ENCODE results near the gene PRSS12. TPM values are rescaled to one million over a fixed set of nuclear protein-coding genes. Genes with fewer than 3 reads are reported as not detected.

Gene PRSS12
- total RNA-seq, 6 experiments from 2014 or later: 56.6 to 88.0 (median 79.9) TPM

GRCh38 chr4:118278473-118279274 is 74.1 kb downstream of the PRSS12 start:
- H3K27ac Mint-ChIP-seq: peak overlapping the region; percentile 95
- H3K27me3 Mint-ChIP-seq (ENCODE audit: insufficient read depth): peaks cover 19% of the 10 kb centered on the region
- peaks cover 12% of the 10 kb centered on the region for H3K9me3 Mint-ChIP-seq
- DNase-seq: peak; percentile 89
- H3K4me3 Mint-ChIP-seq: peak overlapping the region; percentile 87
- TF ChIP-seq CTCF (IDR thresholded peaks at IDR 0.05): no peak
- peaks cover 37% of the 10 kb centered on the region for H3K36me3 Mint-ChIP-seq (ENCODE audit: low read depth)
- H3K4me1 Mint-ChIP-seq (ENCODE audit: low read depth): peaks cover 54% of the 10 kb centered on the region

GRCh38 chr4:118277243-118277642 is 75.6 kb downstream of the PRSS12 start:
- no peak for DNase-seq
- peaks cover 40% of the 10 kb centered on the region for H3K4me1 Mint-ChIP-seq (ENCODE audit: low read depth)
- peaks cover 12% of the 10 kb centered on the region for H3K9me3 Mint-ChIP-seq
- H3K27ac Mint-ChIP-seq: no peak overlapping the region
- H3K4me3 Mint-ChIP-seq: peak overlapping the region; percentile 87; the same call in 1 of the 2 replicates
- H3K36me3 Mint-ChIP-seq (ENCODE audit: low read depth): peaks cover 33% of the 10 kb centered on the region
- no peak for TF ChIP-seq CTCF (IDR thresholded peaks at IDR 0.05)
- peaks cover 16% of the 10 kb centered on the region for H3K27me3 Mint-ChIP-seq (ENCODE audit: insufficient read depth)

GRCh38 chr4:118276580-118276979 is 76.2 kb downstream of the PRSS12 start:
- DNase-seq: no peak

GRCh38 chr4:118273642-118274041 is 79.2 kb downstream of the PRSS12 start:
- TF ChIP-seq CTCF (IDR thresholded peaks at IDR 0.05): no peak
- Mint-ChIP-seq H3K27ac (no peak overlapping the region), H3K4me1 (ENCODE audit: low read depth) (peaks cover 20% of the 10 kb centered on the region), H3K27me3 (ENCODE audit: insufficient read depth) (peaks cover 3% of the 10 kb centered on the region), H3K36me3 (ENCODE audit: low read depth) (peaks cover 3% of the 10 kb centered on the region), H3K4me3 (no peak overlapping the region), H3K9me3 (peaks cover 3% of the 10 kb centered on the region)
- DNase-seq: no peak

More at GRCh38 chr4:118276580-118276979, 76.2 kb downstream of the PRSS12 start:
- H3K36me3 Mint-ChIP-seq (ENCODE audit: low read depth): peaks cover 28% of the 10 kb centered on the region
- peaks cover 12% of the 10 kb centered on the region for H3K9me3 Mint-ChIP-seq
- H3K27ac Mint-ChIP-seq: no peak overlapping the region
- peaks cover 33% of the 10 kb centered on the region for H3K4me1 Mint-ChIP-seq (ENCODE audit: low read depth)
- H3K27me3 Mint-ChIP-seq (ENCODE audit: insufficient read depth): peaks cover 16% of the 10 kb centered on the region
- no peak overlapping the region for H3K4me3 Mint-ChIP-seq
- no peak for TF ChIP-seq CTCF (IDR thresholded peaks at IDR 0.05)

- no peak overlapping the region for H3K4me3 Mint-ChIP-seq
- H3K4me1 Mint-ChIP-seq (ENCODE audit: low read depth): peaks cover 10% of the 10 kb centered on the region
- H3K27me3 Mint-ChIP-seq (ENCODE audit: insufficient read depth): no peaks in the 10 kb centered on the region
- H3K36me3 Mint-ChIP-seq (ENCODE audit: low read depth): no peaks in the 10 kb centered on the region; the same call in 1 of the 2 replicates
- TF ChIP-seq CTCF (IDR thresholded peaks at IDR 0.05): no peak
- no peak overlapping the region for H3K27ac Mint-ChIP-seq
- no peaks in the 10 kb centered on the region for H3K9me3 Mint-ChIP-seq
- no peak for DNase-seq
These were observed 81.0 kb downstream of the PRSS12 start for GRCh38 chr4:118271788-118272187.

All from HFFc6 (cell line).